ENCODE measurements around the gene EEF1AKMT4. TPM values are rescaled to one million over a fixed set of nuclear protein-coding genes. Genes with fewer than 3 reads are reported as not detected.

EEF1AKMT4 gene
- total RNA-seq, 1 experiment from 2014 or later: 8.1 TPM

DNA sequence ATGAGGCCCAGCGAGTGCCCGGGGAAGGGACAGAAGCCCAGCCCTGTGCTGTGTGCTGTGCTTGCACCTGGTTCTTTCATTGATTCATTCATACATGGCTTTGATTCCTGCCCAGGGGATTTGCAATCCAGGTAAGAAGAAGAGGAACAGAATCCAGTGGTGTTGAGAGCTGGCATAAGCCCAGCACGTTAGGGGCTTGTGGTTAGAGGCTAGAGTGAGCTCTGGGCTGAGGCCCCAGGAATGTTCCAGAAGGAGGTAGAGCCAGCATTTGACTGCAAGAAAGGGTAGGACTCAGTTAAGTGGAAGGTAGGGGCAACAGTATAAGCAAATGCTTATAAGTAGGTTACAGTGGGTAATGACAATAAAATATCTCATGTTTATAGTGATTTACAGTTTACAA, 17.8 kb upstream of the EEF1AKMT4 start:
- Mint-ChIP-seq H3K36me3 (ENCODE audit: insufficient read depth in 1 of 3, low read depth in 3 of 3) (no peaks in the 10 kb centered on the region), H3K27ac (no peak overlapping the region; a peak in 1 of 7 replicates), H3K27me3 (ENCODE audit: low read depth) (peaks cover 60% of the 10 kb centered on the region), H3K4me1 (peaks cover 2 to 10% of the 10 kb centered on the region in 2 experiments), H3K9me3 (no peaks in the 10 kb centered on the region), H3K4me3 (peak overlapping the region in 1 of 2 experiments; percentile 83; a peak in 1 of 5 replicates)
- Histone ChIP-seq H2BK12ac (ENCODE audit: insufficient read length, low read depth, low read length) (no peak overlapping the region), H2AK5ac (ENCODE audit: insufficient read length, low read length) (no peak overlapping the region), H3T11ph (ENCODE audit: low read length) (no peak overlapping the region), H3K56ac (ENCODE audit: insufficient read length, low read depth, low read length) (no peak overlapping the region), H3K23me2 (ENCODE audit: insufficient read length, low read depth, low read length, poor library complexity, severe bottlenecking) (peaks cover 15% of the 10 kb centered on the region), H3K14ac (ENCODE audit: insufficient read depth, low read length) (no peak overlapping the region), H3K4me1 (ENCODE audit: insufficient read depth, low read length) (no peaks in the 10 kb centered on the region), H3K79me2 (ENCODE audit: insufficient read depth, low read length) (no peaks in the 10 kb centered on the region), H4K20me1 (ENCODE audit: control insufficient read depth, insufficient read depth, insufficient read length) (no peaks in the 10 kb centered on the region), H2AFZ (ENCODE audit: low read length) (no peak overlapping the region), H3K4me2 (ENCODE audit: insufficient read depth, insufficient read length, low read length) (no peak overlapping the region), H2BK15ac (ENCODE audit: low read depth, low read length) (no peak overlapping the region), H3K9me3 (ENCODE audit: control insufficient read depth, low read depth, low read length) (no peaks in the 10 kb centered on the region), H3K18ac (ENCODE audit: insufficient read length, low read depth, low read length) (no peak overlapping the region), H2BK120ac (ENCODE audit: low read depth, low read length, poor library complexity, severe bottlenecking) (no peak overlapping the region), H3K9ac (ENCODE audit: extremely low read depth, insufficient read length, low read length) (no peak overlapping the region), H3K23ac (ENCODE audit: insufficient read length, low read depth, low read length) (no peak overlapping the region), H3K27me3 (ENCODE audit: insufficient read depth, low read length) (peaks cover 37% of the 10 kb centered on the region), H4K8ac (replicated peaks; ENCODE audit: insufficient read length, low read depth, low read length) (no peak overlapping the region), H2BK20ac (ENCODE audit: low read depth, low read length, poor library complexity, severe bottlenecking) (no peak overlapping the region), H2BK5ac (ENCODE audit: insufficient read length, low read length) (no peak overlapping the region), H3K4ac (ENCODE audit: low read depth, low read length) (no peak overlapping the region), H3K27ac (ENCODE audit: insufficient read length, low read depth, low read length) (no peak overlapping the region), H4K5ac (ENCODE audit: insufficient read length, low read depth, low read length) (no peak overlapping the region), H3K79me1 (ENCODE audit: insufficient read depth, low read depth, low read length, poor library complexity, severe bottlenecking) (no peaks in the 10 kb centered on the region), H4K91ac (ENCODE audit: insufficient read length, low read depth, low read length) (no peak overlapping the region)
- WGBS (ENCODE audit: extremely low coverage, insufficient read length, low lambda C conversion rate): no CpG with 5 or more reads among the region's 3 CpGs
- TF ChIP-seq, protein P1, sequence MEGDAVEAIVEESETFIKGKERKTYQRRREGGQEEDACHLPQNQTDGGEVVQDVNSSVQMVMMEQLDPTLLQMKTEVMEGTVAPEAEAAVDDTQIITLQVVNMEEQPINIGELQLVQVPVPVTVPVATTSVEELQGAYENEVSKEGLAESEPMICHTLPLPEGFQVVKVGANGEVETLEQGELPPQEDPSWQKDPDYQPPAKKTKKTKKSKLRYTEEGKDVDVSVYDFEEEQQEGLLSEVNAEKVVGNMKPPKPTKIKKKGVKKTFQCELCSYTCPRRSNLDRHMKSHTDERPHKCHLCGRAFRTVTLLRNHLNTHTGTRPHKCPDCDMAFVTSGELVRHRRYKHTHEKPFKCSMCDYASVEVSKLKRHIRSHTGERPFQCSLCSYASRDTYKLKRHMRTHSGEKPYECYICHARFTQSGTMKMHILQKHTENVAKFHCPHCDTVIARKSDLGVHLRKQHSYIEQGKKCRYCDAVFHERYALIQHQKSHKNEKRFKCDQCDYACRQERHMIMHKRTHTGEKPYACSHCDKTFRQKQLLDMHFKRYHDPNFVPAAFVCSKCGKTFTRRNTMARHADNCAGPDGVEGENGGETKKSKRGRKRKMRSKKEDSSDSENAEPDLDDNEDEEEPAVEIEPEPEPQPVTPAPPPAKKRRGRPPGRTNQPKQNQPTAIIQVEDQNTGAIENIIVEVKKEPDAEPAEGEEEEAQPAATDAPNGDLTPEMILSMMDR (conservative IDR thresholded peaks at IDR 0.05): no peak
- no peak for DNase-seq
